GM18511 (cell line): ENCODE data around the gene STARD13.

ENCODE experiments used
- ATAC-seq: cut with Tn5 transposase; IDR thresholded peaks from one replicate; pipeline ENCODE4 v1.9.1; 2021; ENCODE audit warnings: mild to moderate bottlenecking, moderate library complexity; ENCODE audit not compliant: unreplicated experiment

Gene STARD13

GRCh38 chr13:33101835-33102234 lies 183.7 kb downstream of the STARD13 start:
- no peak for ATAC-seq

- ATAC-seq: no peak
These were observed 184.7 kb downstream of the STARD13 start for GRCh38 chr13:33100886-33101285.

GRCh38 chr13:33099860-33100259 lies 185.7 kb downstream of the STARD13 start:
- no peak for ATAC-seq

GRCh38 chr13:33096886-33097605 lies 188.5 kb downstream of the STARD13 start:
- no peak for ATAC-seq

- no peak for ATAC-seq
These were observed 193.2 kb downstream of the STARD13 start for GRCh38 chr13:33092073-33092987.

GRCh38 chr13:33091415-33091774 lies 194.2 kb downstream of the STARD13 start:
- ATAC-seq: no peak

GRCh38 chr13:33090755-33091414 lies 194.7 kb downstream of the STARD13 start:
- ATAC-seq: no peak

GRCh38 chr13:33089311-33089710 lies 196.2 kb downstream of the STARD13 start:
- no peak for ATAC-seq

- ATAC-seq: no peak
These were observed 197.8 kb downstream of the STARD13 start for GRCh38 chr13:33087790-33088189.

GRCh38 chr13:33087091-33087490 lies 198.5 kb downstream of the STARD13 start:
- no peak for ATAC-seq

- no peak for ATAC-seq
These were observed 202.5 kb downstream of the STARD13 start for GRCh38 chr13:33083054-33083453.

- ATAC-seq: no peak
These were observed 203.9 kb downstream of the STARD13 start for GRCh38 chr13:33081666-33082065.

- no peak for ATAC-seq
These were observed 204.5 kb downstream of the STARD13 start for GRCh38 chr13:33080972-33081590.

- no peak for ATAC-seq
These were observed 205.6 kb downstream of the STARD13 start for GRCh38 chr13:33079960-33080359.

- no peak for ATAC-seq
These were observed 207.3 kb downstream of the STARD13 start for GRCh38 chr13:33078263-33078662.

- no peak for ATAC-seq
These were observed 209.3 kb downstream of the STARD13 start for GRCh38 chr13:33076001-33076992.

GRCh38 chr13:33073338-33073737 lies 212.2 kb downstream of the STARD13 start:
- ATAC-seq: no peak

- no peak for ATAC-seq
These were observed 212.8 kb downstream of the STARD13 start for GRCh38 chr13:33072759-33073158.

- no peak for ATAC-seq
These were observed 213.3 kb downstream of the STARD13 start for GRCh38 chr13:33072282-33072681.

GRCh38 chr13:33070713-33071112 lies 214.8 kb downstream of the STARD13 start:
- ATAC-seq: no peak
